ENCODE data around the gene RARRES1.

Gene RARRES1

GRCh38 chr3:158660711-158661110, 71.5 kb downstream of the RARRES1 start:
- TF ChIP-seq, protein P1, sequence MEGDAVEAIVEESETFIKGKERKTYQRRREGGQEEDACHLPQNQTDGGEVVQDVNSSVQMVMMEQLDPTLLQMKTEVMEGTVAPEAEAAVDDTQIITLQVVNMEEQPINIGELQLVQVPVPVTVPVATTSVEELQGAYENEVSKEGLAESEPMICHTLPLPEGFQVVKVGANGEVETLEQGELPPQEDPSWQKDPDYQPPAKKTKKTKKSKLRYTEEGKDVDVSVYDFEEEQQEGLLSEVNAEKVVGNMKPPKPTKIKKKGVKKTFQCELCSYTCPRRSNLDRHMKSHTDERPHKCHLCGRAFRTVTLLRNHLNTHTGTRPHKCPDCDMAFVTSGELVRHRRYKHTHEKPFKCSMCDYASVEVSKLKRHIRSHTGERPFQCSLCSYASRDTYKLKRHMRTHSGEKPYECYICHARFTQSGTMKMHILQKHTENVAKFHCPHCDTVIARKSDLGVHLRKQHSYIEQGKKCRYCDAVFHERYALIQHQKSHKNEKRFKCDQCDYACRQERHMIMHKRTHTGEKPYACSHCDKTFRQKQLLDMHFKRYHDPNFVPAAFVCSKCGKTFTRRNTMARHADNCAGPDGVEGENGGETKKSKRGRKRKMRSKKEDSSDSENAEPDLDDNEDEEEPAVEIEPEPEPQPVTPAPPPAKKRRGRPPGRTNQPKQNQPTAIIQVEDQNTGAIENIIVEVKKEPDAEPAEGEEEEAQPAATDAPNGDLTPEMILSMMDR (IDR thresholded peaks at IDR 0.05): no peak

DNA sequence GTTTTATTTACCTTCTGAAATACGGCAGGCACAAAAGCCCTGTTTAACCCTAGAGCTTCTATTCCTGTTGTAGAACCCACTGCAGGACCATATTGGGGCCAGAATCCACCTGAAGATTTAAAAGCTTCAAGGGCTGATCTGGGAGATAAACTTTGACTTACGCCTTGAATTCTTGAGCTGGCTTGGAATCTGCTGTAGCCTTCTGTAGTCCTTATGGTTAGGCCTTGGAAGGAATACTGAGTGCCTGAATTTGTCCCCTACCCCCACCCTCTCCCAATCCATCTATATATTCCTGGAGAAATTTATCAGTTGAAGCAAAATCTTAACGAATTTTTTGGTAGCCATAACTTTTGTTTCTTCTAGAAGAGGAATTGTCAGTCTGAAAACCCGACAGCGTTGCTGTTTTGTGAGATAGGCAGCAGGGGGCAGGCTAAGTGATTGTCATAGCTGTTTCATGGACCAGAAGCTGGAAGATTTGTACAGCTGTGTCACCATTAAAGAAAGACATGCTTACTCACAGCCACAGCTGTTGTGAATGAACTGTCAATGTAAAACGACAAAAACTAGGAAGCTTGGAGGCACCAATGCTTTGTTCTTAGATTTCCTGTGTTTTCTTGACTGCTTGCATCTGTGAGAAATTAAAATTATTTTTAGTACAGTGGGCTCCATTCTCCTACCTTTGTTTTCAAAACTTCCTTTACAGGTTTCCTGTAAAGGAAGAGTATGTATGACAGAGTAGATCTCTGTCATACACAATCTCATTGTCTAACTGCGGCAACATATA, 72.6 kb downstream of the RARRES1 start:
- TF ChIP-seq, protein P1 (IDR thresholded peaks at IDR 0.05): peak; percentile 80

GRCh38 chr3:158658889-158659288, 73.4 kb downstream of the RARRES1 start:
- TF ChIP-seq, protein P1 (IDR thresholded peaks at IDR 0.05): no peak

- TF ChIP-seq, protein P1 (IDR thresholded peaks at IDR 0.05): no peak
Measured at GRCh38 chr3:158652463-158652862, 79.8 kb downstream of the RARRES1 start.

DNA sequence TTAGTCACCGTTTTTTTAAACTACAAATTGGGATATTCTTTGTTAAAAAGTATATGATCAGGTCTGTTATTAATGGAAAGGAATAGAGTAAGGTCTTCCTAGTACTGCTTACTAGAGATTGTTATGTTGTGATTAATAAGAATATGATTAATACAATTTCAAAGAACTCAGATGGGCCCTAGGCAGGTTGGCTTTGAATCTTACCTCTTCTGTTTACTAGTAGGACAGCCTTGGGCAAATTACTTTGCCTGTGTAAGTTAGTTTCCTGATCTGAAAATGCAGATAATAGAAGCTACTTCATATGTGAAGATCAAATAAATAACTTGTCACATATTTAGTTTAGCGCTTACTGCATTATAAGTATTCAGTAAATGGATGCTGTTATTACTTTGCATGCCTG, 81.1 kb downstream of the RARRES1 start:
- TF ChIP-seq, protein P1 (IDR thresholded peaks at IDR 0.05): no peak

DNA sequence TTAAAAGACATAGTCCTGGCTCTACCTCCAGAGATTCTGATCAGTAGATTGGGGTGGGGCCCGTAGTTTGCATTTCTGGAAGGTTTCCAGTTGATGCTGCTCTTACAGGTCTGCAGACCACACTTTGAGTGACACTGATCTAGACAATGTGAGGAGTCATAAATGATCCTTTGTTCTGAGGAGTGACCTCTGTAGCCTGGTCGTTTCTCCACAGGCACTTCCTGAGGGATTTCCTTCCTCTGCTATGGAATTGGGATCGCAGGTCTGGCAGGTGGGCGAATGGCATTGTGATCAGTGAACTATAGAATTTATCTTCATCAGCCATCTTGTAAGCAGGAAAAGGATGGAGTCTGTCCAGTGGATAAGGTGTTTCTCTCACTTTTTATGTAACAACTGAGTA, 82.5 kb downstream of the RARRES1 start:
- TF ChIP-seq, protein P1 (IDR thresholded peaks at IDR 0.05): no peak

Data from LNCAP (cell line).